ENCODE data around the gene ME3.

DNA sequence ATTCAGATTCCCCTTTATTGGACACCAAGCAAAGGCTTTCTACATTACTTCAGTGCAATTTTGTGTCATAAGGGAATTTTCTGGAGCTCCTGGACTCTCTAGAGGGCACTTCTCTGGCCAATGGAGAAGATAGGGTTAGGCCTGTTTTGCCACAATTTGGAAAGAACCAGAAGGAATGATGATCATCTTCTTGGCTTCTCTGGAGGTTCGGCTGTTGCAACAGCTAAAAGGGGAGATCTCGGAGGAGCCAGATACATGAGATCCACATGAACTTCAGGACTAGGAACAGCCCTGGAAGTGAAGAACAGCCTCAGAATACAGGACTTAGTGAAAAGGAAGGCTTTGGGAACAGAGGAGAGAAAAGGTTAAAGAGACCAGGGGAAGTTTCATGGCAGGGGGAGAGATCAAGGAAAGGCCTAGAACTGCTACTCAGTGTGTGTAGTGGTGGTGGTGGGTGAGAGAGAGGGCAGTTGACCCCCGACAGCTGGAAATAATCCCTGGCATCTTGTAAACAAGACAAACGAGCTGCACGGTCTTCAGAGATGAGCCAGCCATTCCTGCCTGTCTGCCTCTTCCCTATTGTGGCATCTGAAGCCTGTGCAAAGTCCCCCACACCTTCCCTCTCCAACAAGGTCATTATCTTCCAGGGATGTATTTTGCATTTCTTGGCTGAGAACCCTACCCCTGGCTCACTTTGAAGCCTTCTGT is 214.0 kb downstream of the ME3 start:
- TF ChIP-seq SUZ12 (IDR thresholded peaks at IDR 0.05; ENCODE audit: extremely low read depth, insufficient read depth, insufficient read length): no peak
- TF ChIP-seq YY1 (IDR thresholded peaks at IDR 0.05; ENCODE audit: insufficient read depth, insufficient read length): no peak
